Measurements from ENCODE around the gene EXD3.

DNA sequence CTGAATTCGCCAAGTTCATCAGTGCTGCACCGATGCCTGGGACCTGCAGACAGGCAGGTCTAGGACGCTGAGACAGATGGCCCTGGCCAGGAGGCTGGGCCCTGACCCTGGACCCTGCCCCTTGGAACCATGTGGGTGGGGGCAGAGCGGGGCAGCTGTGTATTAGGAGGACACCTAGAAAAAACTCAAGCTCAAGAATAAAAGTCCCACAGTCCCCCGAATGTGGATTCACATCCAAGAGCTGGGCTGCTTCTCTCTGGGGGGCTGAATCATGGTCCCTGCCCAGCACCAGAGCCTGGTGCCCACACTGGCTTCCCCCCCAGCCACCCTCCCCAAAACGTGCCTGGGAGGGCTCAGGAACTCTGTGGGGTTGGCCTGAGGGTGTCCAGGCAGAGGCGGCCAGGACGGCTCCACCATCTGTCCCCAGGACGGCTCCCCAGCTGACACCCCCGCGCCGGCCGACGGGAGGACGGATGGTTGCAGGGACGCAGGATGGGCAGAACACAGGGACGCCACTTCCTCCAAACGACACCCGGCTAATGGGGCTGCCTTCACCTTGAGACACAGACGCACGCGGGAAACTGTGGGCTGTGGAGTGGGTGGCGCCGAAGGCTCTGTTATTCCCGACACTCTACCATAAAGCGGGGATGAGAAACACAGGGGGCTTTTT is 34.9 kb downstream of the EXD3 start:
- TF ChIP-seq POLR2A (IDR thresholded peaks at IDR 0.05): no peak
- TF ChIP-seq, protein P1, sequence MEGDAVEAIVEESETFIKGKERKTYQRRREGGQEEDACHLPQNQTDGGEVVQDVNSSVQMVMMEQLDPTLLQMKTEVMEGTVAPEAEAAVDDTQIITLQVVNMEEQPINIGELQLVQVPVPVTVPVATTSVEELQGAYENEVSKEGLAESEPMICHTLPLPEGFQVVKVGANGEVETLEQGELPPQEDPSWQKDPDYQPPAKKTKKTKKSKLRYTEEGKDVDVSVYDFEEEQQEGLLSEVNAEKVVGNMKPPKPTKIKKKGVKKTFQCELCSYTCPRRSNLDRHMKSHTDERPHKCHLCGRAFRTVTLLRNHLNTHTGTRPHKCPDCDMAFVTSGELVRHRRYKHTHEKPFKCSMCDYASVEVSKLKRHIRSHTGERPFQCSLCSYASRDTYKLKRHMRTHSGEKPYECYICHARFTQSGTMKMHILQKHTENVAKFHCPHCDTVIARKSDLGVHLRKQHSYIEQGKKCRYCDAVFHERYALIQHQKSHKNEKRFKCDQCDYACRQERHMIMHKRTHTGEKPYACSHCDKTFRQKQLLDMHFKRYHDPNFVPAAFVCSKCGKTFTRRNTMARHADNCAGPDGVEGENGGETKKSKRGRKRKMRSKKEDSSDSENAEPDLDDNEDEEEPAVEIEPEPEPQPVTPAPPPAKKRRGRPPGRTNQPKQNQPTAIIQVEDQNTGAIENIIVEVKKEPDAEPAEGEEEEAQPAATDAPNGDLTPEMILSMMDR (IDR thresholded peaks at IDR 0.05): no peak
